SW480 (cell line): ENCODE data around the gene RASL10B.

Source experiments
- DNase-seq: peaks from one replicate; pipeline ENCODE4 v3.0.0-alpha.2; 2016; ENCODE audit warnings: low spot score

RASL10B gene

DNA sequence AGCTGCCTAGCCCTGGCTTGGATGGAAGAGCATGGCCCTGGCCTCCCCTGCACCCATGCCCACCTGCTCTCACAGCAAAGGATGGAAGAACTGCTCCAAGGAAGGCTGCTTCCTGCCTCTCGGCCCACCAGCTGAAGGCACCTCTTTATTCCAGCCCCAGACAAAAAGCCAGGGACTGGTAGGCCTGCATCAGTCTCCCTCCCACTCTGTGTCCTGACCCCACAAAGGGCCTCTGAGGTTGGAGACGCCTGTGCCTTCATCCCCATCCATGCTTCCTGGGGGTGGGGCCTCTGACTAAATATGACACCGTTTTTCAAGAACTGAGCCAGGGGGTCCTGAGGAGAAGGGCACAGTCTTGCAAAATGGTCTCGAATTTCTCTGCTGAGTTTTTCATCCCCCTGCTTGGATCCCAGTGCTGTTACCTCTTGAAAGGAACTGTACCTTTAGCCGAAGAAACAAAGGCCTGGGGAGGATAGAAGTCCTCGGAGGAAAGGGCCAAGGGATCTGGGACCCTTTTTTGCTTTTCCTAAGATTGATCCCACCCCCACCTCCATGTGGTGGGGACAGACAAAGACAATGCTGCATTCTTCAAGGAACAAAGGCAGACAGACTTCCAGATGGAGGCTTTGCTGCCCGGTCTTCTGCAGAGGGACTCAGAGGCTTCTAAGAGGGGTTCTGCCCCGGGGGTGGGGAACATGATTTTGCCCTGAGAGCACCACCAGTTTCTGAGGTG is 34.5 kb downstream of the RASL10B start:
- no peak for DNase-seq

- DNase-seq: no peak
Observed at GRCh38 chr17:35766489-35766877, 35.0 kb downstream of the RASL10B start.

- peak; percentile 44 for DNase-seq
Observed at GRCh38 chr17:35766903-35767510, 35.6 kb downstream of the RASL10B start.

DNA sequence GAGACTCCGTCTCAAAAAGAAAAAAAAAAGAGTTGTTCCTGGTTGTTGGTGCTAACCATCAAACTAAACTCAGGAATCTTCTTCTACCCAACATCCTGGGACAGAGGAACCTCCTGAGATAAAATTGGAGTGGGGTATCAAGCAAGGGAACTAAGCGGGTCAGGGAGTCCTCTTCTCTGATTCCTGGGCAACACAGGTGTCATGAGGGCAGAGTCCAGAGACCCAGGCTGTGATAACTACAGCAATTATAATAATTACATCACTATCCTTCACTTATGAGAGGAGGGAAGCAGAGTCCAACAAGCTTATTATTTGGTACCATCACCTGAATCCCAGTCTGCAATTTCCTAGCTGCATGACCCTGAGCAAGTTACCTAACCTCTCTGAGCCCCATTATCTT is 37.4 kb downstream of the RASL10B start:
- no peak for DNase-seq

- DNase-seq: no peak
Observed at GRCh38 chr17:35769895-35770486, 38.6 kb downstream of the RASL10B start.

GRCh38 chr17:35773129-35773528 is 41.7 kb downstream of the RASL10B start:
- DNase-seq: no peak

DNA sequence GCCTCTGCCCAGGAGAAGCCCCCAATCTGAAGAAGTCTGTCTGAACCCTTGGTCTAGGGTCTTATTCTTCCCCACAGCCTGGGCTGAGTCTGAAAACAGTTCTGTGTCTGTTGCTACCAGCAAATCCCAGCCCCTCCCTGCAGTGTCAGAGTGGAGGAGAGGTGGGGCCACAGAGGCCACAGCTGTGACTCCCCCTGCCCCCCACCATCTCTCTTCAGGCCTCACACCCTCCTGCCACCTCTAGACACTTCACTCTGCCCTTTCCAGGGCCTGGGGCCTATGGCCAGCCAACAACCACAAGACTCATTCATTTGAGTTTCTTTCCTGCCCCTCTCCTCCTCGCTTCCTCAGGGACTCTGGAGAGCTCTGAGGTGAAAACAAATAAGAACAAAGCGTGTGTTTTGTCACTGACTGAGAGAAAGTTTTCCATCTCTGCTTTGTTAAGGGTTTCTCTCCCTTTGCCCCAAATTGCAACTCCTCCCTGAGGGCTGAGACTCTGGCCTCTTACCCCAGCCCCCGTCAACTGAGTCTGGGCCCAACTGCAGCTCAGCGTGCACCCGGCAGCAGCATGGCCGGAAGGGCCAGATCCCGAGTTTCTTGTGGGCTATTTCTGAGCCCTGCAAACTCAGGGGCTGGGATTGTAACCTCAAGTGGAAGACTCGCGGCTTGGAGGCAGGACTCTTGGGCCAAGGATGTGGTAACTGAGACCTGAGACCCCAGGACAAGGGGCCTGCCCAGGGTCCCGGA is 42.4 kb downstream of the RASL10B start:
- DNase-seq: no peak

DNA sequence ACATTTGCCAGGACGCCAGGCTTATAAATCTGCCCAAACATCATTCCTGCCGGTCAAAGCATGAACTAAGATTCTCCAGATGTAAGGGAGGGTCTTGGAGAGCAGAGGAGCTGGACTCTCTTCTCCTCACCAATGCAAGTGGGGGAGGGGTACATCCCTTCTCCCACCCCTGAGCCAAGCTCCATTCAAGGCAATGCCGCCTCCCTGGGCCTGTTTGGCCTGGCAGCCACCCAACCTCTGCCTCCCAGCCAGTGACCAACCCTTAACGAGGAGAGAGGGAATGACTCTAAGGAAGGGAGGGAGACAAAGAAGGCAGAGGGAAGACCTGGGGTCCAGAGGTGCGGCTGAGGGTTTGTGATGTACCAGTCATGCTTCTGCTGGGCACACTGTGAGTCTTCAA is 43.1 kb downstream of the RASL10B start:
- DNase-seq: no peak

GRCh38 chr17:35775039-35775438 is 43.6 kb downstream of the RASL10B start:
- no peak for DNase-seq

- no peak for DNase-seq
Observed at GRCh38 chr17:35775583-35775982, 44.1 kb downstream of the RASL10B start.

- DNase-seq: no peak
Observed at GRCh38 chr17:35778641-35779196, 47.3 kb downstream of the RASL10B start.

DNA sequence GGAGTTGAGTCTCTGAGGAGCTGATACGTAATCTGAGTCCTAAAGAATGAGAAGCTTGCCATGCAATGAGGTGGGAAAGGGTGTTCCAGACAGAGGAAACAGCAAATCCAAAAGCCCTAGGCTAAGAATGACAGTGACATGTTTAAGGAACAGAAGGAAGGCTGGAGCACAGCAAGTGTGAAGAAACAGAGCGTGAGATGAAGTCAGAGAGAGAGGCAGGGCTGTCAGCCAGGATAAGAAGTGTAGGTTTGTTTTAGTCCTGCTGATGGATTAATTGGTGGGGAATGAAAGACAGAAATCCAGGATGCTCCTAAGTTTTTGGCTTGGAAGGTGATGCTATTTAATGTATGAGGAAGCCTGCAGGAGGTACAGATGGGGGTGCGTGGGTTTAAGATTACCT is 49.5 kb downstream of the RASL10B start:
- no peak for DNase-seq

DNA sequence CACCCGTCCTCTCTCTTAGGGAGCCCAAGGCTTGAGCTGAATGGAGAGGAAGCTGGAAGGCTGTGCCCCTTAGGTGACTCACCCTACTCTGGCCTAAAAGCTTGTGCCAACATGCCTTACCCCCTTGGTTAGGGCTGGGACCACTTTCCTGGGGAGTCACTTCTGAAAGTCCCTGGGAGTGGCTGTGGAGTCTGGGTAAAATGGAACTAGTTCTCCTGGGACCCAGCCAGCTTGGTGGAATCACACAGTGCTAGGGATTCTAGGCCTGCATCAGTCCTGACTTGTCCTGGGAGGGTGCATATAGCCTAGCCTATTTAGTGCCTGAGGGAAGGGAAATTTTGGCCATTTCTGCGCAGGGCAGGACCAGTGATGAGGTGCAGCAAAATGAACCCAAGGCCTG is 53.5 kb downstream of the RASL10B start:
- no peak for DNase-seq

GRCh38 chr17:35786941-35787432 is 55.5 kb downstream of the RASL10B start:
- DNase-seq: no peak

- DNase-seq: peak; percentile 22
Observed at GRCh38 chr17:35788477-35789368, 57.3 kb downstream of the RASL10B start.

GRCh38 chr17:35790841-35791240 is 59.4 kb downstream of the RASL10B start:
- no peak for DNase-seq

- DNase-seq: no peak
Observed at GRCh38 chr17:35791681-35792350, 60.4 kb downstream of the RASL10B start.
